HepG2 (cell line): Measurements from ENCODE around the gene C1R. TPM values are rescaled to one million over a fixed set of nuclear protein-coding genes. Genes with fewer than 3 reads are reported as not detected.

ENCODE experiments used
- AHR ChIP-seq: IDR thresholded peaks from 2 replicates; pipeline ENCODE4 v1.6.1; 2018; ENCODE audit warnings: missing genetic modification reagents, missing compliant biosample characterization
- ATM ChIP-seq: fragments of 450-650 bp; IDR thresholded peaks from 2 replicates; pipeline ENCODE4 v1.7.1; 2017; ENCODE audit warnings: mild to moderate bottlenecking, borderline replicate concordance
- FOXA3 ChIP-seq: IDR thresholded peaks from 2 replicates; pipeline ENCODE4 v1.6.1; 2016; ENCODE audit warnings: missing genetic modification reagents, missing compliant biosample characterization
- MAF1 ChIP-seq: sonication (generic); formaldehyde crosslinking; IDR thresholded peaks from 2 replicates; pipeline ENCODE4 v1.5.0; 2020; ENCODE audit warnings: missing genetic modification reagents, borderline replicate concordance
- NFKB2 ChIP-seq: sonication (generic); formaldehyde crosslinking; IDR thresholded peaks from 2 replicates; pipeline ENCODE4 v1.4.0; 2020; ENCODE audit warnings: missing genetic modification reagents, borderline replicate concordance
- PITX1 ChIP-seq: sonication (generic); formaldehyde crosslinking; IDR thresholded peaks from 2 replicates; pipeline ENCODE4 v1.5.1; 2020; ENCODE audit warnings: mild to moderate bottlenecking, missing genetic modification reagents
- XRCC5 ChIP-seq: fragments of 200-400 bp; formaldehyde crosslinking; optimal IDR thresholded peaks from 2 replicates; pipeline ENCODE3; 2017; ENCODE audit warnings: mild to moderate bottlenecking, low read length
- ZNF484 ChIP-seq: sonication (generic); formaldehyde crosslinking; IDR thresholded peaks from 2 replicates; pipeline ENCODE4 v1.5.1; 2020; ENCODE audit warnings: mild to moderate bottlenecking, low read depth, missing genetic modification reagents, borderline replicate concordance
- ZNF761 ChIP-seq: sonication (generic); formaldehyde crosslinking; conservative IDR thresholded peaks from 2 replicates; pipeline ENCODE4 v1.4.0; 2020; ENCODE audit warnings: mild to moderate bottlenecking, missing genetic modification reagents
- polyA plus RNA-seq, 8 experiments: library from polyadenylated mRNA; depleted of rRNA in 3 of 8; stranded (reverse) in 7 of 8; unstranded in 1 of 8; fragments of >200 nt; fragmentation: Illumina TruSeq in 4 of 8; extraction: Trizol in 4 of 8; gene quantifications; 2 replicates each; pipeline versions ENCODE4 v1.2.1 to v1.2.3, GENCODE V29; 2011 to 2016; ENCODE audit warnings: low read depth in 4 of 8, missing spikeins in 1 of 8, mixed read lengths in 1 of 8; ENCODE audit not compliant: insufficient read depth in 1 of 8
- total RNA-seq, 5 experiments: library from RNA; depleted of rRNA; stranded (reverse); fragments of >200 nt; fragmentation: Illumina TruSeq; extraction: Trizol; gene quantifications; 2 replicates each; pipeline ENCODE4 v1.2.3, GENCODE V29; 2016; ENCODE audit warnings: low read depth in 1 of 5
- TF ChIP-seq, protein P1 (sequence below): sonication (generic); formaldehyde crosslinking; IDR thresholded peaks from 2 replicates; pipeline ENCODE4 v1.5.1; 2020; ENCODE audit warnings: missing genetic modification reagents, mild to moderate bottlenecking, borderline replicate concordance
- TF ChIP-seq, protein P2 (sequence below): sonication (generic); formaldehyde crosslinking; IDR thresholded peaks from 2 replicates; pipeline ENCODE4 v1.8.0; 2022; ENCODE audit warnings: mild to moderate bottlenecking, missing genetic modification reagents, borderline replicate concordance
- TF ChIP-seq, protein P3 (sequence below): sonication (generic); formaldehyde crosslinking; IDR thresholded peaks from 2 replicates; pipeline ENCODE4 v1.5.0; 2020; ENCODE audit warnings: missing genetic modification reagents, mild to moderate bottlenecking, borderline replicate concordance
- TF ChIP-seq, protein P4 (sequence below): IDR thresholded peaks from 2 replicates; pipeline ENCODE4 v1.6.1; 2016; ENCODE audit warnings: missing biosample characterization, missing genetic modification reagents, low read depth
- TF ChIP-seq, protein P5 (sequence below): sonication (generic); formaldehyde crosslinking; IDR thresholded peaks from 2 replicates; pipeline ENCODE4 v1.8.1; 2023; ENCODE audit warnings: missing genetic modification reagents, inconsistent platforms, borderline replicate concordance
- TF ChIP-seq, protein P6 (sequence below): sonication (generic); formaldehyde crosslinking; IDR thresholded peaks from 2 replicates; pipeline ENCODE4 v1.4.0; 2020; ENCODE audit warnings: missing genetic modification reagents, borderline replicate concordance
- TF ChIP-seq, protein P7 (sequence below): sonication (generic); formaldehyde crosslinking; IDR thresholded peaks from 2 replicates; pipeline ENCODE4; 2020; ENCODE audit warnings: missing genetic modification reagents, mild to moderate bottlenecking, borderline replicate concordance

The C1R gene
- total and polyA plus RNA-seq, 2 of the 13 experiments (the other 11 are each of a cell fraction or from before 2014, with no cell fraction given), result 3.5 to 6.5 TPM

DNA sequence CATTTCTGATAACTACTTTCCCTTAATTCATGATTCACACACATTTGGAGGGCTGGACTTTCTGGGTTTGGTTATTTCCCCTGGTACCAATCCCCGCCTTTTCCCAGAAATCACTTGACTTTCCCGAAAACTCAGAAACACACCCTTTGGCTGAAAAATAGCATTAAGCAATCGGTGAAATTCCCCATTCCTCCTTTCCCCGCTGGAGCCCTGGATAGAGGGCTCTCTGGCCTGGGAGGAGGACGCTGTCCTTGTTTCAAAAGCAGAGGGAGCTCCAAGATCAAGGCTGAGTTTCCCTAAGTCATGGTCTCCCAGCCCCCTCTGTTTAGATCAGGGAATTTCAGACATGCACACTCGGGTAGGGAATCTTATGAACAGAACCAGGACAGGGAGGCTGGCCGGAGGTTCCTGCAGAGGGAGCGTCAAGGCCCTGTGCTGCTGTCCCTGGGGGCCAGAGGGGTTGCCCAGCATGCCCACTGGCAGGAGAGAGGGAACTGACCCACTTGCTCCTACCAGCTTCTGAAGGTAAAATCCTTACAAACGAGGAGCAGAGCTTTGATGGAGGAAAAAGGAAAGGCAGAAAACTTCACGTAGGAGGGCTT lies 31.8 kb downstream of the C1R start, which contains the start of gene C1S (continued):
- no peak for TF ChIP-seq ZNF484 (CRISPR knock-in tag)
- TF ChIP-seq, protein P1, sequence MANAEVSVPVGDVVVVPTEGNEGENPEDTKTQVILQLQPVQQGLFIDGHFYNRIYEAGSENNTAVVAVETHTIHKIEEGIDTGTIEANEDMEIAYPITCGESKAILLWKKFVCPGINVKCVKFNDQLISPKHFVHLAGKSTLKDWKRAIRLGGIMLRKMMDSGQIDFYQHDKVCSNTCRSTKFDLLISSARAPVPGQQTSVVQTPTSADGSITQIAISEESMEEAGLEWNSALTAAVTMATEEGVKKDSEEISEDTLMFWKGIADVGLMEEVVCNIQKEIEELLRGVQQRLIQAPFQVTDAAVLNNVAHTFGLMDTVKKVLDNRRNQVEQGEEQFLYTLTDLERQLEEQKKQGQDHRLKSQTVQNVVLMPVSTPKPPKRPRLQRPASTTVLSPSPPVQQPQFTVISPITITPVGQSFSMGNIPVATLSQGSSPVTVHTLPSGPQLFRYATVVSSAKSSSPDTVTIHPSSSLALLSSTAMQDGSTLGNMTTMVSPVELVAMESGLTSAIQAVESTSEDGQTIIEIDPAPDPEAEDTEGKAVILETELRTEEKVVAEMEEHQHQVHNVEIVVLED (CRISPR knock-in tag), result no peak
- TF ChIP-seq, protein P2, sequence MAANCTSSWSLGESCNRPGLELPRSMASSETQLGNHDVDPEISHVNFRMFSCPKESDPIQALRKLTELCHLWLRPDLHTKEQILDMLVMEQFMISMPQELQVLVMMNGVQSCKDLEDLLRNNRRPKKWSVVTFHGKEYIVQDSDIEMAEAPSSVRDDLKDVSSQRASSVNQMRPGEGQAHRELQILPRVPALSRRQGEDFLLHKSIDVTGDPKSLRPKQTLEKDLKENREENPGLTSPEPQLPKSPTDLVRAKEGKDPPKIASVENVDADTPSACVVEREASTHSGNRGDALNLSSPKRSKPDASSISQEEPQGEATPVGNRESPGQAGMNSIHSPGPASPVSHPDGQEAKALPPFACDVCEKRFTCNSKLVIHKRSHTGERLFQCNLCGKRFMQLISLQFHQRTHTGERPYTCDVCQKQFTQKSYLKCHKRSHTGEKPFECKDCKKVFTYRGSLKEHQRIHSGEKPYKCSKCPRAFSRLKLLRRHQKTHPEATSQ (CRISPR knock-in tag), result no peak
- TF ChIP-seq, protein P3, sequence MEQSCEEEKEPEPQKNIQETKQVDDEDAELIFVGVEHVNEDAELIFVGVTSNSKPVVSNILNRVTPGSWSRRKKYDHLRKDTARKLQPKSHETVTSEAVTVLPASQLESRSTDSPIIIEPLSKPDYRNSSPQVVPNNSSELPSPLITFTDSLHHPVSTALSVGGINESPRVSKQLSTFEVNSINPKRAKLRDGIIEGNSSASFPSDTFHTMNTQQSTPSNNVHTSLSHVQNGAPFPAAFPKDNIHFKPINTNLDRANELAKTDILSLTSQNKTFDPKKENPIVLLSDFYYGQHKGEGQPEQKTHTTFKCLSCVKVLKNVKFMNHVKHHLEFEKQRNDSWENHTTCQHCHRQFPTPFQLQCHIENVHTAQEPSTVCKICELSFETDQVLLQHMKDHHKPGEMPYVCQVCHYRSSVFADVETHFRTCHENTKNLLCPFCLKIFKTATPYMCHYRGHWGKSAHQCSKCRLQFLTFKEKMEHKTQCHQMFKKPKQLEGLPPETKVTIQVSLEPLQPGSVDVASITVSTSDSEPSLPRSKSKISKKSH (CRISPR knock-in tag), result no peak
- TF ChIP-seq XRCC5, result peak; percentile 65
- TF ChIP-seq MAF1 (CRISPR knock-in tag), result no peak
- TF ChIP-seq, protein P4, sequence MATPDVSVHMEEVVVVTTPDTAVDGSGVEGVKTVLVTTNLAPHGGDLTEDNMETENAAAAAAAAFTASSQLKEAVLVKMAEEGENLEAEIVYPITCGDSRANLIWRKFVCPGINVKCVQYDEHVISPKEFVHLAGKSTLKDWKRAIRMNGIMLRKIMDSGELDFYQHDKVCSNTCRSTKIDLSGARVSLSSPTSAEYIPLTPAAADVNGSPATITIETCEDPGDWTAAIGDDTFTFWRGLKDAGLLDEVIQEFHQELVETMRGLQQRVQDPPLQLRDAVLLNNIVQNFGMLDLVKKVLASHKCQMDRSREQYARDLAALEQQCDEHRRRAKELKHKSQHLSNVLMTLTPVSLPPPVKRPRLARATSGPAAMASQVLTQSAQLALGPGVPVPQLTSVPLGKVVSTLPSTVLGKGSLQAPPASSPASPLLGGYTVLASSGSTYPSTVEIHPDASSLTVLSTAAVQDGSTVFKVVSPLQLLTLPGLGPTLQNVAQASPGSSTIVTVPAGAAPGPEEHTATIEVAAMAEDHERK (CRISPR knock-in tag), result no peak
- TF ChIP-seq, protein P5, sequence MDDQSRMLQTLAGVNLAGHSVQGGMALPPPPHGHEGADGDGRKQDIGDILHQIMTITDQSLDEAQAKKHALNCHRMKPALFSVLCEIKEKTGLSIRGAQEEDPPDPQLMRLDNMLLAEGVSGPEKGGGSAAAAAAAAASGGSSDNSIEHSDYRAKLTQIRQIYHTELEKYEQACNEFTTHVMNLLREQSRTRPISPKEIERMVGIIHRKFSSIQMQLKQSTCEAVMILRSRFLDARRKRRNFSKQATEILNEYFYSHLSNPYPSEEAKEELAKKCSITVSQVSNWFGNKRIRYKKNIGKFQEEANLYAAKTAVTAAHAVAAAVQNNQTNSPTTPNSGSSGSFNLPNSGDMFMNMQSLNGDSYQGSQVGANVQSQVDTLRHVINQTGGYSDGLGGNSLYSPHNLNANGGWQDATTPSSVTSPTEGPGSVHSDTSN (CRISPR knock-in tag), result no peak
- TF ChIP-seq PITX1 (CRISPR knock-in tag), result no peak
- TF ChIP-seq ATM, result no peak
- no peak for TF ChIP-seq AHR (CRISPR knock-in tag)
- no peak for TF ChIP-seq ZNF761
- TF ChIP-seq, protein P6, sequence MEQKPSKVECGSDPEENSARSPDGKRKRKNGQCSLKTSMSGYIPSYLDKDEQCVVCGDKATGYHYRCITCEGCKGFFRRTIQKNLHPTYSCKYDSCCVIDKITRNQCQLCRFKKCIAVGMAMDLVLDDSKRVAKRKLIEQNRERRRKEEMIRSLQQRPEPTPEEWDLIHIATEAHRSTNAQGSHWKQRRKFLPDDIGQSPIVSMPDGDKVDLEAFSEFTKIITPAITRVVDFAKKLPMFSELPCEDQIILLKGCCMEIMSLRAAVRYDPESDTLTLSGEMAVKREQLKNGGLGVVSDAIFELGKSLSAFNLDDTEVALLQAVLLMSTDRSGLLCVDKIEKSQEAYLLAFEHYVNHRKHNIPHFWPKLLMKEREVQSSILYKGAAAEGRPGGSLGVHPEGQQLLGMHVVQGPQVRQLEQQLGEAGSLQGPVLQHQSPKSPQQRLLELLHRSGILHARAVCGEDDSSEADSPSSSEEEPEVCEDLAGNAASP (CRISPR knock-in tag), result peak; percentile 35; the same call in 1 of the 2 replicates
- TF ChIP-seq, protein P7, sequence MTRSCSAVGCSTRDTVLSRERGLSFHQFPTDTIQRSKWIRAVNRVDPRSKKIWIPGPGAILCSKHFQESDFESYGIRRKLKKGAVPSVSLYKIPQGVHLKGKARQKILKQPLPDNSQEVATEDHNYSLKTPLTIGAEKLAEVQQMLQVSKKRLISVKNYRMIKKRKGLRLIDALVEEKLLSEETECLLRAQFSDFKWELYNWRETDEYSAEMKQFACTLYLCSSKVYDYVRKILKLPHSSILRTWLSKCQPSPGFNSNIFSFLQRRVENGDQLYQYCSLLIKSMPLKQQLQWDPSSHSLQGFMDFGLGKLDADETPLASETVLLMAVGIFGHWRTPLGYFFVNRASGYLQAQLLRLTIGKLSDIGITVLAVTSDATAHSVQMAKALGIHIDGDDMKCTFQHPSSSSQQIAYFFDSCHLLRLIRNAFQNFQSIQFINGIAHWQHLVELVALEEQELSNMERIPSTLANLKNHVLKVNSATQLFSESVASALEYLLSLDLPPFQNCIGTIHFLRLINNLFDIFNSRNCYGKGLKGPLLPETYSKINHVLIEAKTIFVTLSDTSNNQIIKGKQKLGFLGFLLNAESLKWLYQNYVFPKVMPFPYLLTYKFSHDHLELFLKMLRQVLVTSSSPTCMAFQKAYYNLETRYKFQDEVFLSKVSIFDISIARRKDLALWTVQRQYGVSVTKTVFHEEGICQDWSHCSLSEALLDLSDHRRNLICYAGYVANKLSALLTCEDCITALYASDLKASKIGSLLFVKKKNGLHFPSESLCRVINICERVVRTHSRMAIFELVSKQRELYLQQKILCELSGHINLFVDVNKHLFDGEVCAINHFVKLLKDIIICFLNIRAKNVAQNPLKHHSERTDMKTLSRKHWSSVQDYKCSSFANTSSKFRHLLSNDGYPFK, result no peak
- TF ChIP-seq NFKB2 (CRISPR knock-in tag), result peak; percentile 52; the same call in 1 of the 2 replicates
- TF ChIP-seq FOXA3, result peak; percentile 58; the same call in 1 of the 2 replicates
